Measurements from ENCODE around the gene ZNF736. TPM values are rescaled to one million over a fixed set of nuclear protein-coding genes. Genes with fewer than 3 reads are reported as not detected.
A peak's percentile ranks its signal among the peaks of the same experiment; 100 is the strongest.
"Not testable (repeated sequence)": the region's sequence is repeated elsewhere in the genome, so short reads cannot be mapped to it uniquely, and the experiment has no call there.

ZNF736 gene
- total RNA-seq: 24.1 TPM

- peak; percentile 97 for DNase-seq
These were observed at the start of gene ZNF736 for GRCh38 chr7:64313740-64314491. TSS of gene ZNF736 (plus strand) at chr7:64313961. CDS start at chr7:64314151, 190 bp downstream.

- DNase-seq: no peak
These were observed 47.3 kb upstream of the ZNF736 start for GRCh38 chr7:64266341-64266919.

GRCh38 chr7:64277630-64278029, 36.1 kb upstream of the ZNF736 start:
- DNase-seq: no peak

GRCh38 chr7:64294701-64295420, 18.9 kb upstream of the ZNF736 start:
- DNase-seq: no peak

GRCh38 chr7:64297418-64297817, 16.3 kb upstream of the ZNF736 start:
- not testable (repeated sequence) for DNase-seq

GRCh38 chr7:64300641-64301405, 12.9 kb upstream of the ZNF736 start:
- DNase-seq: no peak

GRCh38 chr7:64307254-64308015, 6.3 kb upstream of the ZNF736 start:
- DNase-seq: peak; percentile 95

- no peak for DNase-seq
These were observed 5.8 kb upstream of the ZNF736 start for GRCh38 chr7:64308016-64308270.

GRCh38 chr7:64310426-64310825, 3.3 kb upstream of the ZNF736 start:
- no peak for DNase-seq

GRCh38 chr7:64312826-64313225, 935 bp upstream of the ZNF736 start:
- DNase-seq: no peak

- peak; percentile 14 for DNase-seq
These were observed 805 bp downstream of the ZNF736 start for GRCh38 chr7:64314566-64314965.

- DNase-seq: not testable (repeated sequence)
These were observed 2.4 kb downstream of the ZNF736 start for GRCh38 chr7:64316031-64316742.

GRCh38 chr7:64320547-64321513, 7.1 kb downstream of the ZNF736 start:
- DNase-seq: no peak

- DNase-seq: not testable (repeated sequence)
These were observed 10.4 kb downstream of the ZNF736 start for GRCh38 chr7:64324166-64324565.

GRCh38 chr7:64348713-64349210, 35.0 kb downstream of the ZNF736 start:
- not testable (repeated sequence) for DNase-seq

GRCh38 chr7:64359543-64359942, 45.8 kb downstream of the ZNF736 start:
- DNase-seq: no peak

- no peak for DNase-seq
These were observed 57.4 kb downstream of the ZNF736 start for GRCh38 chr7:64371116-64371515.

- no peak for DNase-seq
These were observed 59.3 kb downstream of the ZNF736 start for GRCh38 chr7:64373017-64373416.

- no peak for DNase-seq
These were observed 86.6 kb downstream of the ZNF736 start for GRCh38 chr7:64400401-64400800.

Measured in tongue (tissue), 2 donors.